Amygdala (tissue), 56 donors: ENCODE measurements around the gene PLCL2.
"Not testable (repeated sequence)": the region's sequence is repeated elsewhere in the genome, so short reads cannot be mapped to it uniquely, and the experiment has no call there.

Experiments
- DNase-seq, 56 donors: peaks; one replicate each; lab custom pipeline; 2025; lab: John Stamatoyannopoulos, UW

Gene PLCL2

GRCh38 chr3:17092583-17092933 lies 207.8 kb downstream of the PLCL2 start:
- no peak for DNase-seq

DNA sequence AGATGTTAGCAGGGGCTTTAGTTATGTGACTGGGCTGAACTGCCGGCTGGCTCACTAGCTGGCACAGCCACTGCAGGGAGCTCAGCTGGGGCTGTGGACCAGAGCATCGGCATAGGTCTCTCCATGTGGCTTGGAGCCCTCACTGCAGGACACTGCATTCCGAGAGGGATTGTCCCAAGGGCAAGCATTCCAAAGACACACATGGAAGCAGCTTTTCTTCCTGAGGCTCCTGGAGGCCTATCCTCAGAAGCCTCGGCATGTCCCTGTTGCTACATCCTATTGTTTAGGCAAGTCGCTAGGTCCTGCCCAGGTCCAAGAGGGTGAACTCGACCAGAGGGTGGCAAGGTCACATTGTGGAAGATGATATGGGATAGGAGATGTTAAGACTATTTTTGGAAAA lies 209.8 kb downstream of the PLCL2 start:
- DNase-seq, result no peak

DNA sequence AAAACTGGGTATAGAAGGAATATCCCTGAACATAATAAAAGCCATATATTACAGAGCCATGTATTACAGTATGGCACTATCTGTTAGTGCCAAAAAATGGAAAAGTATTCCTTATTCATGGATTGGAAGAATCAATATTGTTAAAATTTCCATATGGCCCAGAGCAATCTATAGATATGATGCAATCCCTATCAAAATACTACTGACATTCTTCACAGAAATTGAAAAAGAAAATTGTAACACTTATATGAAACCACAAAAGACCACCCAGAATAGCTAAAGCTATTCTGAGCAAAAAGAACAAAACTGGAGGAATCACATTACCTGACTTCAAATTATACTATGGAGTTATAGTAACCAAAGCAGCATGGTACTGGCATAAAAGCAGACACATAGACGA lies 218.8 kb downstream of the PLCL2 start:
- DNase-seq, result no peak

DNA sequence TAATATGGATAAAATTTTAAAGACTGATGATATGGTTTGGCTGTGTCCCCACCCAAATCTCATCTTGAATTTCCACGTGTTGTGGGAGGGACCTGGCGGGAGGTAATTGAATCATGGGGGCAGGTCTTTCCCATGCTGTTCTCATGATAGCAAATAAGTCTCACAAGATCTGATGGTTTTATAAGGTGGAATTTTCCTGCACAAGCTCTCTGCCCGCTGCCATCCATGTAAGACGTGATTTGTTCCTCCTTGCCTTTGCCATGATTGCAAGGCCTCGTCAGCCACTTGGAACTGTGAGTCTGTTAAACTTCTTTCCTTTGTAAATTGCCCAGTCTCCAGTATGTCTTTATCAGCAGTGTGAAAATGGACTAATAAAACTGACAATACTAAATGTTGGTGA lies 222.0 kb downstream of the PLCL2 start:
- DNase-seq, result not testable (repeated sequence)

DNA sequence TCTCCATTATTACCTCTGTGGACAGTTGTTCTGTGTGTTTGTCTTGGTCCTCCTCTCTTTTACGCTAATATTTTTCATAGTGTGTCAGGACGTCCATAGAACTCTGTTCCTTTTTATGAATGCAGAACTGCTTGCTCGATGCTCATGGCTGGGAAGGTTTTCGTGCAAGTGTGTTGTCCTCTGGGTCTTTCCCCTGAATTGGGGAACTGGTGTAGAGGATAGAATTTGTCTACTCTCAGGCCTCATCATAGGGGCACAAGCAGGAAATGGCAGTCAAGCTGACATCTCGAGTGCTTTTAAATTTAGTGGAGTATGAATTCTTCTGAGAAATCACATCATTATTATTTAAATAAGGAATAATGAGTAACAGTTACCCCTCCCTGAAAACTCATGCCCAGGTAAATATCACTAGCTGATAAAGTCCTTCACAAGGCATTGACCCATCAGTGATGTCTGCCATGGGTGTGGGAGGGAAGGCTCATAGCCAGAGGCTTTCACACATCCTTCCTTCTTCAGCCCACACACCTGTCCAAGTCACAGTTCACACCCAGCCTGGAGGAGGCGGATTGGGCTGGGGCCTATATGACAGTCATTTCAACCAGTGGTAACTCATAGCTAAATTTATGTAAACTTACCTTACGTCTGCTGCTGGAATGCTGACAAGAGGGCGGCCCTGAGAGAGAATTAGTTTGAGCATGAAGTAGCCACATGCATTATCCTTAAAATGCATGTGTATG lies 226.1 kb downstream of the PLCL2 start:
- no peak for DNase-seq

- no peak for DNase-seq
Observed at GRCh38 chr3:17111586-17111985, 226.8 kb downstream of the PLCL2 start.

GRCh38 chr3:17115186-17115585 lies 230.4 kb downstream of the PLCL2 start:
- DNase-seq, result no peak

GRCh38 chr3:17116007-17116600 lies 231.3 kb downstream of the PLCL2 start:
- DNase-seq, result no peak

DNA sequence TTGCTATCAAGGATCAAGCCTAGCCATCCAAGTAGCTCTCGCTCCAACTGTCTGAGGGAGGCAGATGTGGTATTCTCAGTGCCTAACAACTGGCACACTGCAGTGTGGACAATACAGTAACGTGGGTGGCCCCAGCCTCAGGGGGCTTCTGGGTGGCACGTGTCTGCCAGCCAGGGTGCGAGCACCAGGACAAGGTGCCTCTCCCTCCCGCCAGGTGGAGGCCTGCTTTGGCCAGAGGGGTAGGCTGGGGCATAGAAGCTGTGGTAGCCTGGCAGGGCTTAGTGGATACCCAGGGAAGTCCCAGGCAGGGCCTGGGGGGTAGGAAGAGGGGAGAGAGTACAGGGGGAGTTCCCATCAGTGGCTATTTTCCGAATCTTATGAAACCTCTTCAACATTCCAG lies 234.0 kb downstream of the PLCL2 start:
- DNase-seq, result no peak

GRCh38 chr3:17119201-17120072 lies 234.7 kb downstream of the PLCL2 start:
- DNase-seq, result no peak

- DNase-seq, result no peak
Observed at GRCh38 chr3:17120115-17120514, 235.4 kb downstream of the PLCL2 start.

GRCh38 chr3:17121336-17121735 lies 236.6 kb downstream of the PLCL2 start:
- no peak for DNase-seq

DNA sequence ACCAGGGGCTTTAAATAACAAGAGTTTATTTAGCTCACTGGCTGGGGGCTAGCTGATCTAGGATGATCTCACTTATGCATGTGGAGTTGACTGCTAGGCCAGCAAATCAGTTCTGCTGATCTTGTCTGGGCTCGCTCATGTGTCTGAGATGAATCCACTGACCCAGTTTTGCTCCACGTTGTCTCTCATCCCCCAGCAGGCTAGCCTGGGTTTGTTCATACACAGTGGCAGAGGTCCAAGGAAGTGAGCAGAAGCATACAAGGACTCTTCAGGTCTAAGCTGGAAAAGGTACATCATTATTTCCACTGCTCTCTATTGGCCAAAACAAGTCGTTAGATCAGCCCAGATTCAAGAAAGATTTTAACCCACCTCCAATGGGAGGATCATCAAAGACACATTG lies 238.0 kb downstream of the PLCL2 start:
- no peak for DNase-seq

- no peak for DNase-seq
Observed at GRCh38 chr3:17125738-17126442, 241.1 kb downstream of the PLCL2 start.

- not testable (repeated sequence) for DNase-seq
Observed at GRCh38 chr3:17128671-17129070, 243.9 kb downstream of the PLCL2 start.

DNA sequence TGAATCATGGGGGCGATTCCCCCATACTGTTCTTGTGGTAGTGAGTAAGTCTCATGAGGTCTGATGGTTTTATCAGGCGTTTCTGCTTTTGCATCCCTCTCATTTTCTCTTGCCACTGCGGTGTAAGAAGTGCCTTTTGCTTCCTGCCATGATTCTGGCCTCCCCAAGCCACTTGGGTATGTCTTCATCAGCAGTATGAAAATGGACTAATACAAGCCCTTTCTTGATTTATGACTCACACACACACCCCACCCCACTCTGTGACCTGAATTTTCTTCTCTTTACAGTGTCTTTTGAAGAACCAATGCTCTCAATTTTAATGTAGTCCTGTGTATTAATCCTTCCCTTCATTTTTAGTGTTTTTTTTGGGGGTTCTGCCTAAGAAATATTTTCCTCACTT lies 244.8 kb downstream of the PLCL2 start:
- DNase-seq, result no peak

GRCh38 chr3:17130956-17131355 lies 246.2 kb downstream of the PLCL2 start:
- DNase-seq, result no peak

DNA sequence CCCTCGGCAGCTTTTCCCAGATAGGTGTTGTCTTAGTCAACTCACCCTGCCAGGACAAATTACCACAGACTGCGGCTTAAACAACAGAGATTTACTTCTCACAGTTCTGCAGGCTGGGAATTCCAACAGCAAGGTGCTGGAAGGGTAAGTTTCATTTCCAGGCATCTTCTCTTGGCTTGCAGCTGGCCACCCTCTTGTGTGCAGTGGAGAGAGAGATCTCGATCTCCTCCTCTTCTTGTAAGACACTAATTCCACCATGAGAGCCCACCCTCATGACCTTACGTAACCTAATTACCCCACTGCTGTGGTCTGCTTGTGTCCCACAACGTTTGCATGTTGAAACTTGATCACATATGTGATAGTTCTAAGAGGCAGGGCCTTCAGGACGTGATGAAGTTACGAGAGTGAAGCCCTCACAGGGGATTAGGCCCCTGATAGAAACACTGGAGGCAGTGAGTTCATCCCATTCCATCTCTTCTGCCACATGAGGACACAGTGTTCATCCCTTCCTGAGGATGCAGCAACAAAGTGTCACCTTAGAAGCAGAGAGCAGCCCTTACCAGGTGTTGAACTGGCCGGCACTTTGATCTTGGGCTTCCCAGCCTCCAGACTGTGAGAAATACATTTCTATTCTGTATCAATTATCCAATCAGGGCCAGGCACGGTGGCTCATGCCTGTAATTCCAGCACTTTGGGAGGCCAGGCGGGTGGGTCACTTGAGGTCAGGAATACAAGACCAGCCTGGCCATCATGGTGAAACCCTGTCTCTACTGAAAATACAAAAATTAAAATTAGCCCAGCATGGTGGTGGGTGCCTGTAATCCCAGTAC lies 247.7 kb downstream of the PLCL2 start:
- no peak for DNase-seq

- DNase-seq, result no peak
Observed at GRCh38 chr3:17133632-17134545, 249.1 kb downstream of the PLCL2 start.
